NCI-H2196 treated with DMSO at 0.1 percent for 48 hours (cell line): ENCODE results near the gene FLT3.
"Not testable (repeated sequence)": the region's sequence is repeated elsewhere in the genome, so short reads cannot be mapped to it uniquely, and the experiment has no call there.

Source experiments
- DNase-seq: peaks from one replicate; lab custom pipeline; 2025; ENCODE audit not compliant: unreplicated experiment; lab: John Stamatoyannopoulos, UW

The FLT3 gene

DNA sequence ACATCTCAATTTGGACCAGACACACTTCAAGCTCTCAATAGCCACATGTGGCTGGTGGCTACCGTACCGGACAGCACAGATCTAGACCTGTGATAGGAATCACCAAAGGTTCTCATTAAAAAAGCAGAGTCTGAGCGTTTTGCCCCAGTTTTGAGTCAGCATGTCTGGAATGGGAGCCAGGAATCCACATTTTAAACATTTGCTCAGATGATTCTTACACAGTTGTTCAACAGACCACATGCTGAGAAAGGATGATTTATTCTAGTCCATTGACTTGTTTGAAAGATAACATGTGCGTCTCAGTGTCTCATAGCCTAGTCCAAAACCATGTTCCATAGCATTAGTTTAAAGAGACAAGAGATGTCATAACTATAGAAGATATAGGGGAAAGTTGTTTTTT lies 53.4 kb downstream of the FLT3 start:
- DNase-seq, result no peak

DNA sequence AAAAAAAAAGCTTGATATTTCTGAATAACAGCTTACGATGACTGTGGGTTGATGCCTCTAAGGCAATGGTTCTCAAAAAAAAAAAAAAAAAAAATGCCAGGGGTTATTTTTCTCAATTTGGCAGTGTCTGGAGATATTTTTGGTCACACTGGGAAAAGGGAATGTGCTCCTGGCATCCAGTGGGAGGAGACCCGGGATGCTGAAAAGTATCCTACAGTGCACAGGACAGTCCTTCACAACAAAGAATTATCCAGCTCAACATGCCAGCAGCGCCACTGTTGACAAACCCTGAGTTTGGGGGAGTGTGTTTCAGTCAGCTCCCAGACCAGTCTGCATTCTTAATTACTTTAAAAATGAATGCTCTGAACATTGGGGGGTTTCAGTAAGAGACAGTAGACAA lies 54.5 kb downstream of the FLT3 start:
- no peak for DNase-seq

DNA sequence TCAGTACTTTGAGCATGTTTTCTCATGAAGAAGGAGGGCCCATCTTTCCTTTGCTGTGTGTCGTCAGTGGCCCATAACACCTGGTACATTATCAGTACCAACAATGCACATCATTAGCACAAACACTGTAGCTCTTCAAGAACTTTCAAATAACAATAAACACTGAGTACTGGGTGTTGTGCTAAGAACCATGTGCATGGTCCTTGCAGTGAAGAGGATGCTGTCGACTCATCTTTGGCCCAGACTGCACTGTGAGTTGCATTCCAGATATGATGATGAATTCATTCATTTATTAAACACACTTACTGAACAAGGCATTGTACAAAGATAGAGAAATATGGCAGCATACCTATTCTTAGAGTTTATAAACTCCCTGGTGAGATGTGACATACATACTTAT lies 55.8 kb downstream of the FLT3 start:
- DNase-seq, result no peak

DNA sequence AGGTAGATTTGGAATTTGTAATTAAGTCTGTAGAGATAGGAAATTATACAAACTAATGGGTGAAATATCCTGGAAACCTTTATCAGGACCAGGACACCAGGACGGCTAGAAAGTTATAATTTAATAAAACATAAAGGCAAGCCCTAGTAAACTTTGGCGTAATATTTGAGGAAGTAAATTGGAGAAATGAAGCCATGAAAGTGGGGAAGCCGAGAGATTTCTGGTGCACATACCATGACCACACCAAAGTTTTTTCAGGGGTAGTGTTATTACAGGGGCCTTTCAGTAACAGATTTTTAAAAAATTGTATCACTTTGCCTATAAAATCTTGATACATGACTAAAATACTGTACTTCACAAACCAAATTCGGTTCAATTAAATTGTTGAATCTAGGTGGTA lies 57.2 kb downstream of the FLT3 start:
- no peak for DNase-seq

DNA sequence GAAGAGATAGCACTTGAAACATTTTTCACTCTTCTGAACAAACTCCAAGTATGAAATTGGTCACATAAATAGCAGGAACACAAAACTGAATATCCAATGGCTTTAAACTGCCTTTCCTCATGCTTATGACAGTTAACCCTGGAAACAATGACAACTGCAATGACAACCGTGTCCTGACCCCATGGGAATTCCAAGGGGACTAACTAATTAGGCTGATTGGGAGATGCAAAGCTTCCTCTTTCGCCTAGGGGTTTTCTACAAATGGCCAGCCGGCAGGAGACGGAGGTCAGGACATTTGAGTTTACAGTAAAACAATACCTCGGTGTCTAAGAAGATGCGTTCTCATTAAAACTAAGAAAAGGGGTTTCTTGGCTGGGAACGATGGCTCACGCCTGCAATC lies 58.9 kb downstream of the FLT3 start:
- DNase-seq, result no peak

DNA sequence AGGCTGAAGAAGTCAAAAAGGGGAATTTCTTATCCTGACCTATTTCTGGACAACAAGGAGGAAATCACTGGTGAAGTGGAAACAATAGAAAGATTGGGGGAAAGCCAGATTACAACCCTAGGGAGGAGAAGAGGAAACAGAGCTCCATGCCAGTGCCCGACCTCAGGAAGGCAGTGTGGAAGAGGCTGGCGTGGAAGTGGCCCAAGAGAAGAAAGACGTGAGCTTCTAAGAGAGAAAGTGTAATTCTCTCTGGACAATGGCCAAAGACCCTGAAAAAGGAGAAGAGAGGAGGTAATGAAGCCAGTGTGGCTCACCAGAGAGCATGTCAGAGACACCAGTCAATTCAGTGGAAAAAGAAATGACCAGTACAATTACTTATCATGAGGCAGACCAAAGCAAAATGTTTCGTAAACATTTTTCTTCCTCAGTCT lies 59.3 kb downstream of the FLT3 start:
- no peak for DNase-seq

DNA sequence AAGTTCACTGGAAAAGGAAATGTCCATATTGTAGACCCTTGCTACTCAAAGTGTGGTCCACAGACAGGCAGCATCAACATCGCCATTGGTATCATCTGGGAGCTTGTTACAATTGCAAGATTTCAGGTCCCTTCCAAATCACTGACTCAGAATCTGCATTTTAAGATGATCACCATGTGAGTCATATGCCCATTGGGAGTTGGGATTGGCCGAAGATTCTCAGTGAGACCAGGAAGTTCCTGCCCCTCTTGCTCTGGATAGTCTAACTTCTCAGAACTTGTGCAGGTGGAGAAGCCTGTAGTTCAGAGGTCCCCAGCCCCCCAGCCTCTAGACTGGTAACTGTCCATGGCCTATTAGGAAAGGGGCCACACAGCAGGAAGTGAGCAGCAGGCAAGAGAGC lies 63.0 kb downstream of the FLT3 start:
- no peak for DNase-seq

DNA sequence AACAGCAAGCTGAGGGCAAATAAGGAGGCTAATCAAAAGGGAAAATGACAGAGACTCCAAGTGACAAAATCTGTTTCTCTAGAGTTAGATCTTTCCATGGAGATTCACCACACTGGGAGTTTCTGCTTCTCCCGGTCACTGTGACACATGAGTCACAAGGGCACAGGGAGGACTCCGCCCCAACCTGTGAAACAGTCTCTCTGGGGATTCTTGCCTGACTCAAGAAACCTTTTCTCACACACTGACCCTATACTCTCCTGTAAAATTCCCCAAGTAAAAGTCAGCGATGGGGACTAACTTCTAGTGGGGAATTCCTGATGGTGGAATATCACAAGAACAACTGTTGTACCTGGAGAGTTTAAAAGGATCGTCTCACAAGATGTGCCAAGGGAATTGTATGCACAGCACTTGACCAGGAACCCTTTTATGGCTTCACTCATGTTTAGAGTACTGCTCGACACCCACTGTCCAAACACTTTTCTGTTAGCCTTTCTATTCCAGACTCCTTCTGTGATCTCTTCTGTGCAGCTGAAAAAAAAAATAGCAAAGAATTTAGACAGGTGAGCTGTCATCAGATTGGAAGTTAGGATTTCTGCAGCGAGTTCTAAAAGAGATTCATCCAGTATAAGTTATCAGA lies 65.1 kb downstream of the FLT3 start:
- no peak for DNase-seq

DNA sequence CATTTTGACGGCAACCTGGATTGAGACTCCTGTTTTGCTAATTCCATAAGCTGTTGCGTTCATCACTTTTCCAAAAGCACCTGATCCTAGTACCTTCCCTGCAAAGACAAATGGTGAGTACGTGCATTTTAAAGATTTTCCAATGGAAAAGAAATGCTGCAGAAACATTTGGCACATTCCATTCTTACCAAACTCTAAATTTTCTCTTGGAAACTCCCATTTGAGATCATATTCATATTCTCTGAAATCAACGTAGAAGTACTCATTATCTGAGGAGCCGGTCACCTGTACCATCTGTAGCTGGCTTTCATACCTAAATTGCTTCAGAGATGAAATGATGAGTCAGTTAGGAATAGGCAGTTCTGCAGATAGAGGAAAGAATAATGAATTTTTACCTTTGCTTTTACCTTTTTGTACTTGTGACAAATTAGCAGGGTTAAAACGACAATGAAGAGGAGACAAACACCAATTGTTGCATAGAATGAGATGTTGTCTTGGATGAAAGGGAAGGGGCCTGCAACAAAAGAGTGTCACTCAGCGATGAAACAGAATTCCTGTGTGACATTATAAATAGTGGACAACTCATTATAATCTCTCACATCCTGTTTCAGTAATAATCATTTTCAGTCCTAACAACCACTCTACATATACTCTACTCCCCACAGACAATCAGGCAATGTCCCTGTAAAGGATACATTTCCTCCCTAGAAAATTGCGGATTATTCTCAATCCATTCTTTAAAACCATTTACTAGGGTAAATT lies 66.3 kb downstream of the FLT3 start:
- no peak for DNase-seq

DNA sequence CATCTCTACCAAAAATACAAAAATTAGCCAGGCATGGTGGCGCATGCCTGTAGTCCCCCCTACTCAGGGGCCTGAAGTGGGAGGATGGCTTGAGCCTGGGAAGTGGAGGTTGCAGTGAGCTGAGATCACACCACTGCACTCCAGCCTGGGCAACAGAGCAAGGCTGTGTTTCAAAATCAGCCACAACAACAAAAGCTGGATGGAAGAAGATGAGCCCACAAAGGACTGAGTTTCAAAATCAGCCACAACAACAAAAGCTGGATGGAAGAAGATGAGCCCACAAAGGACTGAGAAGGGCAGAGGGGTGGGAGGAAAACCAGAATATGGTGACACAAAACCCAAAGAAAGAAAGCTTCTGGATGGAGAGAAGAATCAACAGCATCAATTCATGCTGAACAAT lies 67.9 kb downstream of the FLT3 start:
- not testable (repeated sequence) for DNase-seq

DNA sequence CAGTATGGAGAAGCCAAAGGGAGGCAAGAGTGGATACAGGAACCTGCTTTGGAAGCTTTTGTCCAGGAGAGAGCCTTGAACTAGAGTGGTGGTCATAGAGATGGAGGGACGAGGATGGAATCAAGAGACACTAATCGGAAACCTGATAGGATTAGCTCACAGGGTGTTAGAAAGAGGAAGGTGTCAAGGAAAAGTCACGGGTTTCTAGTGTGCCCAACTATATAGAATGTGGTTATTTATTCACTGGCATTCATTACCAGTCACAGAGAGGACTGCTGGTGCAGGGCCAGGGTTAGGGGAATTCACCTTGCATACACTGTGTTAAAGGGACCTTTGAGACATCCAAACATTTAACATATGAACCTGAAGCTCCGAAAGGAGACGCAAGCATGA lies 68.5 kb downstream of the FLT3 start:
- no peak for DNase-seq

DNA sequence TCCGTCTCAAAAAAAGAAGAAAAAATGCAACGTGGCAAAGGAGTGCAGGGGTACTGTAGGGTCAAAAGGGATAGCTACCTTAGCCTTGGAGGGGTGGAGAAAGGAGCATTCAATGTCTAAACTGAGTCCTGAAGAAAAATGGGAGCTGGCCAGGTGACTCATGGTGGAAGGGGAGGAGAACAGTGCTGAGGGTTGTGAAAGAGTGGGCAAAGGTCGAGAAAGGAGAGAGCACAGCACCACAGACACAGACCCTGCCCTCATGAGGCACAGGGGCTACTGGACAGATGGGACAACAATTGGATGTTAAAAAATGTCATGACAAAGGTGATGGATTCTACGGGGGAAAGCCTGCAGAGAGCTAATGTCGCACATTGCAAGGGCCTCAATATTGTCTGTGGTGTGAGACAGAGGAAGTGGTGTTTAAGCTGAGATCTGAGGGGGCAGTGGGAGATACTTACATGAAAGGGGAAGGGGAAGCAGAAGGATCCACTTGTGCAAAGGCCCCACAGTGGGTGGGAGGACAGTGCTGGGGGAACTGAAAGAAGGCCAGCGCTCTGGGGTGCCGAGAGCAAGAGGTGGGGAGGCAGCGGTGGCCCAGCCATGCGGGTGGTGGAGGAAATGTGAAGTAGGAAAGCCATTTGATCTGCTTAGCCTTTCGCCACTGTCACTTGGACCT lies 69.0 kb downstream of the FLT3 start:
- DNase-seq, result no peak

DNA sequence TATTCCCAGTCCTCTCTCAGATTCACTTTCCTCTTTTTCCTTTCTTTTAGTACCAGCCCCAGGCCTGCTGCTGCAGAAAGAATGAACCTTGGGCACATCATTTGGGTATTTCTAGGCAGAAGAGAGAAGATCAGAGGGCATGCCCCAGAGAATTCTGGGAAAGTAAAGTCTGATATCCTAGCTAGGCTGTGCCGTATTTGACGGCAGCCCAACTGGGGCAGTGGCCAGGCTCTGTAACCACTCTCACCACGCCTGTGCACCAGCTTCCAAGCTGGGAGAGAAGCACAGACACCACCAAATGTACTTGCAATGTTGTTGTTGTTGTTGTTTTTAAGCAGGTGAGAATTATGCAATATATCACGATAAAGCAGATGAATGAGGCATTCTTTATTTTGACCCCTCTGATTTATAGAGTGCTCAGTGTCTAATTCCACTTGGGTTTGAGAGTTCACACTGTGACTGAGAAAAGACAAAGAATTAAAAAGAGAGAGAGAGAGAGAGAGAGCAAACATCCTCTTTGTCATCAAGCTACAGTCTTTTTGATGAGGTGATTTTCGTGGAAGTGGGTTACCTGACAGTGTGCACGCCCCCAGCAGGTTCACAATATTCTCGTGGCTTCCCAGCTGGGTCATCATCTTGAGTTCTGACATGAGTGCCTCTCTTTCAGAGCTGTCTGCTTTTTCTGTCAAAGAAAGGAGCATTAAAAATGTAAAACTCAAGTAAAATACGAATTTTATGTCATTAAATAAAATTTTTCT lies 72.6 kb downstream of the FLT3 start:
- no peak for DNase-seq

DNA sequence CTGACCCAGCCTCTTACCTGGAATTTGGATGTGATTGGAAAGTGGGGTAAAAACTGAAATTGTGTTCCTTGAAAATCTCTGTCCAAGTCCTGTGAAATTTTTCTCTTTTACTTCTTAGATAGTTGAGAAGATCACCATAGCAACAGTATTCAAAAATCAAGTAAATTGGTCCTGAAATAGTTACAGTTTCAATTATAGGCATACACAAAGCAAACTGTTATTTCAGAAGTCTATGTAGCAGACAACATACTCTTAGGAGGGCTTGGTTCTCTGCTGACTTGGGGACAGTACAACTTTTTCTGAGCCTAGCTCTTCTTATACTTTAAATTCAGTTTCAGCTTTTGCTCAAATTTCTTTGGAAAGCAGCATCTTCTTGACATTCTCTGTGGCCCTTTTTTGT lies 73.3 kb downstream of the FLT3 start:
- no peak for DNase-seq

DNA sequence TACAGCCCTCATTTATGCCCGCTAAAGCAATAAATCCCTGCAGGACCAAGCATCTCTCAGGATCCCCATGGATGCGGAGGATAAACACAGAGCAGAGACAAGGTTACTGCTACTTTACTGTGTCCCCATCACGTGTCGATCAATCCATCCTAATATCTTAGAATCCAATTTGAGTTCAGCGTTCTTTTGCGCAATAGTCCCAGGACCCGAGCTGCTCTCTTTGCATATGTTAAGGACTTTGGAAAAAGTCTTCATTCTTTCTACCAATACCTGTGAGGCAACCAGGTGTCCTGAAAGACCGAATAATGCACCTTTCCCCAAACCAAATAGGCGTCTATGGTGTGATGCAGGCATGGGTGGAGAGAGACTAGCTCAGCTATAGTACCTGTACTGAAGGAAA lies 73.9 kb downstream of the FLT3 start:
- no peak for DNase-seq

DNA sequence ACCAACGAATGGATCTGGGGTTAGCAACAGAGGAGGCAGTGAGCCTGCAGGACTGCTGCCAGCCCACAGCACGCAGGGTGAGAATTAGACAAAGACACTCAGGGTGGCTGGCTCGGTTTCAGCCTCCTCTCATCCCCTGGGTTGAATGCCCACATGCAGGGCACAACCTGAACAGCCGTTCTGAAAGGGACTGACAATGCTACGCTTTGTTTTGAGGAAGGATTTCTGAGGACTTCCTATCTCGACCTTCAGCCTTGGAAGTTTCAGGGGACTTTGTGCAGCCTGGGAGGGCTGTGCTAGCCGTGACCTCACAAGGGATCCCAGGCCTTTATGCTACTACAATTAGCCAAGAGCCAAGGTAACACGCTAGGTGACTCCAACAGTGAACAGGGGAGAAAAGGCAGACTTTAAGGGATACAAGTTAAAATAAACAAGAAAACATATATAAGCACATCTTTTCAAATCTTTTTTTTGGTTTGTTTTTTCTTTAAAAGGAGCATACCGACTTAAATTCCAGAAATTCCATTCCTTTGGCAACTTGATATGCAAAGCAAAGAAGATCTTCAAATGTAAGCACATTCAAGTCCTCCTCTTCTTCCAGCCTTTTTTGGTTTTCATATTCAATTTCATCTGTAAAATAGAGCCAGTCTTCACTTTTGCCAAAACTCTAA lies 77.4 kb downstream of the FLT3 start:
- DNase-seq, result no peak

DNA sequence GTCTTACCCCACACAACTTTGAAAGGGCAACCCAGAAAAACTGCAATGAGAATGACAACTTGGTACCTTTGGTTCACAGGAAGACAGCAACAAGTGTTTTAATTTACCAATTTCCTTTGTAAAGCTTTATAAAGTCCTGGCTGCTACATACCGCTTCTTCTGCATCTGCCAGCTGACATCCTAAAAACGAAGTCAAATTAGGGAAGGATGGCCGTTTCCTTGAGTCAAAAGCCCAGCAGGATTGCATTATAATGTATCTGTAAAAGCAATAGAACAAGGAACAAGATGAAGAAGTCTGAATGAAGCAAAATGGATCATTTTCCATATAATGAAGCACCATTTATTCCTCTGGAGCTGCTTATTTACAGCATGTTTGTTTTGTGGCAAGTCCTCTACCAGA lies 86.1 kb downstream of the FLT3 start:
- no peak for DNase-seq

DNA sequence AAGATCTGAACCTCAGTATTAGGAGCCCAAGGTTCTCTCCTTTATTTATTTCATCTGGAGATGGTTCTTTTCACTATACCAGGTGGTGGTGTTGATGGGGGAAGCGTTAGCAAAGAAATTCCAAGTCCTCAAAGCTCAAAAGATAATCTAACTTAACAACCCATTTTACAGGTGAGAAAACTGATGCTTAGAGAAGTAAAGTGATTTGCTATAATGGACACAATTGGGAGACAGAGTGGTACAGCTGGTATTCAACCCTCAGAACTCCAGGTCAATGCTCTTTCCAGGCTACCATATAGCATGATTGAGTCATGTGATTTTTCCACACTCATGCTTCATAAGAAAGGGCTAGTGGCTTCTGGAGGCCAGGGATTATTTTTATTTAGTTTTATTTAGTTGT lies 86.9 kb downstream of the FLT3 start:
- DNase-seq, result no peak

DNA sequence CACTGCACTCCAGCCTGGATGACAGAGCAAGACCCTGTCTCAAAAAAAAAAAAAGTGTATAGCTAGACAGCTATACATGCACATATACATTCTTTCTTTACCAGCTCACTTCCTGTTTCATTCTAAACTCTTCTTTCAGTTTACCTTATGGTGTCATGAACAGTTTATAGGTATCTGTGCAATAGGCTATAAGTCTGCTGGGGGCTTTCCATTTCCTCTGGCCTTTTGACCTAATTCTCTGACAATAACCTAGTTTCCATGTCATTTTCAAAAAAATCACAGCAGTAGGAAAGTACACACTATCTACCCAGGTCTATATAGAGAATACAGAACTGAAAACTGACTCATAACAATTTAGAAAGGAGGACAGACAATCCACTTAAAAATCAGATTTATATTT lies 87.5 kb downstream of the FLT3 start:
- no peak for DNase-seq

DNA sequence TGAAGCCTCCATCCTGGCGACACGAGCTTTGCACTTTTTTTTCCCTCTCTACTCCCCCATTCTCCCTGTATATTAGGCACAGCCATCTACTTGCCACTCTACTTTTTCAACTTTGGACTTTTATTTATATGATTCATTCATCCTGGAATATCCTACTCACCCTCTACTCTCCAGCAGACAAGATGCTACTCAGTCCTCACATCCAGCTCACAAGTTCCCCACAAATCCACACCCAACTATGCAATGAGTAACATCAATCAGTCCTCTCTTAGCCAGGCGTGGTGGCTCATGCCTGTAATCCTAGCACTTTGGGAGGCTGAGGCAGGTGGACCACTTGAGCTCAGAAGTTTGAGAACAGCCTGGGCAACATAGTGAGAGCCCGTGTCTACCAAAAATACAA lies 88.0 kb downstream of the FLT3 start:
- DNase-seq, result no peak

DNA sequence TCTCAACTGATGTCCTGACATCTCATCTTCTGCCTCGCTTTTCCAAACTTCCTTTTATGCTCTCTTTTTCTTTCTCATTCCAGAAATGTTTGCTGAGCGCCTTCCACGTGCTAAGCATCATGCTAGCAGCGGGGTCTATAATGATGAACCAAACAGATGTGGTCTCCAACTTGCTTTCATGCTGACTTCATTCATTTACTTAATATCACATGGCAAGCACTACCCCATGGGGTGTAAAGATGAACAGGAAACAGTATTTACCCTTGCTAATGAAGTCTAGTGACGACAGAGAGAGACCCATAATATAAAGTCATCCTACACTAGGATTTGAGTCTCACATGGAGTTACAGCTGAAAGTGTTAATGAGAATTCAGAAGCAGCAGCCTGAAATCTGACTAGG lies 90.3 kb downstream of the FLT3 start:
- no peak for DNase-seq
